ENCODE results near the gene RFX2. TPM values are rescaled to one million over a fixed set of nuclear protein-coding genes. Genes with fewer than 3 reads are reported as not detected.

The RFX2 gene
- total RNA-seq, 1 experiment from 2014 or later, result 3.7 TPM

DNA sequence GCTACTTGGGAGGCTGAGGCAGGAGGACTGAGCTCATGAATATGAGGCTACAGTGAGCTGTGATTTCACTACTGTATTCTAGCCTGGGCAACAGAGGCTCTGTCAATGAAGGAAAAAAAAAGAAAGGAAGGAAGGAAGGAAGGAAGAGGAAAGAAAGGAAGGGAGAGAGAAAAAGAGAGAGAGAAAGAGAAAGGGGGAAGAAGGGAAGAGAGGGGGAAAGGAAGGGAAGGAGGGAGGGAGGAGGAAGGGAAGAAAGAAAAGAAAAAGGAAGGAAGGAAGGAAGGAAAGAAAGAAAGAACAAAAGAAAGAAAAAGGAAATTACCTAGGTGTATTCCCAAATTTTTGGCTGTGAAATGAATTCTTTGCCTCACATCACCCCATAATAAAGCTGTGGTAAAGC is 7.2 kb upstream of the RFX2 start:
- Histone ChIP-seq H2BK12ac (ENCODE audit: insufficient read length, low read depth, low read length) (no peak overlapping the region), H2AK5ac (ENCODE audit: insufficient read length, low read length) (no peak overlapping the region), H4K91ac (ENCODE audit: insufficient read length, low read depth, low read length) (no peak overlapping the region), H4K5ac (ENCODE audit: insufficient read length, low read depth, low read length) (no peak overlapping the region), H3K14ac (ENCODE audit: insufficient read depth, low read length) (no peak overlapping the region), H2BK20ac (ENCODE audit: low read depth, low read length, poor library complexity, severe bottlenecking) (no peak overlapping the region), H3K23me2 (ENCODE audit: insufficient read length, low read depth, low read length, poor library complexity, severe bottlenecking) (no peaks in the 10 kb centered on the region), H3K27ac (ENCODE audit: insufficient read length, low read depth, low read length) (no peak overlapping the region), H3K79me2 (ENCODE audit: insufficient read depth, low read length) (no peaks in the 10 kb centered on the region), H3K56ac (ENCODE audit: insufficient read length, low read depth, low read length) (no peak overlapping the region), H3K4me1 (ENCODE audit: insufficient read depth, low read length) (no peaks in the 10 kb centered on the region), H3K9me3 (ENCODE audit: control insufficient read depth, low read depth, low read length) (no peaks in the 10 kb centered on the region), H3K23ac (ENCODE audit: insufficient read length, low read depth, low read length) (no peak overlapping the region), H2AFZ (ENCODE audit: low read length) (no peak overlapping the region), H4K20me1 (ENCODE audit: control insufficient read depth, insufficient read depth, insufficient read length) (no peaks in the 10 kb centered on the region), H2BK5ac (ENCODE audit: insufficient read length, low read length) (no peak overlapping the region), H3K4me2 (ENCODE audit: insufficient read depth, insufficient read length, low read length) (no peak overlapping the region), H3T11ph (ENCODE audit: low read length) (no peak overlapping the region), H3K4ac (ENCODE audit: low read depth, low read length) (no peak overlapping the region), H3K79me1 (ENCODE audit: insufficient read depth, low read depth, low read length, poor library complexity, severe bottlenecking) (no peaks in the 10 kb centered on the region), H2BK15ac (ENCODE audit: low read depth, low read length) (no peak overlapping the region), H2BK120ac (ENCODE audit: low read depth, low read length, poor library complexity, severe bottlenecking) (no peak overlapping the region), H4K8ac (replicated peaks; ENCODE audit: insufficient read length, low read depth, low read length) (no peak overlapping the region), H3K18ac (ENCODE audit: insufficient read length, low read depth, low read length) (no peak overlapping the region), H3K27me3 (ENCODE audit: insufficient read depth, low read length) (no peaks in the 10 kb centered on the region), H3K9ac (ENCODE audit: extremely low read depth, insufficient read length, low read length) (no peak overlapping the region)
- no peaks in the 10 kb centered on the region for H3K36me3 Mint-ChIP-seq (ENCODE audit: insufficient read depth in 1 of 3, low read depth in 3 of 3)
- no peak overlapping the region for H3K27ac Mint-ChIP-seq
- peaks cover 0 to 5% of the 10 kb centered on the region in 2 experiments; a peak in 2 of 4 replicates for H3K4me1 Mint-ChIP-seq
- H3K4me3 Mint-ChIP-seq, result no peak overlapping the region
- no peak for DNase-seq
- peaks cover 14 to 27% of the 10 kb centered on the region in 2 experiments; a peak in 4 of 5 replicates for H3K9me3 Mint-ChIP-seq
- H3K27me3 Mint-ChIP-seq (ENCODE audit: low read depth), result peaks cover 44% of the 10 kb centered on the region
- TF ChIP-seq, protein P1, sequence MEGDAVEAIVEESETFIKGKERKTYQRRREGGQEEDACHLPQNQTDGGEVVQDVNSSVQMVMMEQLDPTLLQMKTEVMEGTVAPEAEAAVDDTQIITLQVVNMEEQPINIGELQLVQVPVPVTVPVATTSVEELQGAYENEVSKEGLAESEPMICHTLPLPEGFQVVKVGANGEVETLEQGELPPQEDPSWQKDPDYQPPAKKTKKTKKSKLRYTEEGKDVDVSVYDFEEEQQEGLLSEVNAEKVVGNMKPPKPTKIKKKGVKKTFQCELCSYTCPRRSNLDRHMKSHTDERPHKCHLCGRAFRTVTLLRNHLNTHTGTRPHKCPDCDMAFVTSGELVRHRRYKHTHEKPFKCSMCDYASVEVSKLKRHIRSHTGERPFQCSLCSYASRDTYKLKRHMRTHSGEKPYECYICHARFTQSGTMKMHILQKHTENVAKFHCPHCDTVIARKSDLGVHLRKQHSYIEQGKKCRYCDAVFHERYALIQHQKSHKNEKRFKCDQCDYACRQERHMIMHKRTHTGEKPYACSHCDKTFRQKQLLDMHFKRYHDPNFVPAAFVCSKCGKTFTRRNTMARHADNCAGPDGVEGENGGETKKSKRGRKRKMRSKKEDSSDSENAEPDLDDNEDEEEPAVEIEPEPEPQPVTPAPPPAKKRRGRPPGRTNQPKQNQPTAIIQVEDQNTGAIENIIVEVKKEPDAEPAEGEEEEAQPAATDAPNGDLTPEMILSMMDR (conservative IDR thresholded peaks at IDR 0.05), result no peak
